Heart left ventricle (tissue), 16 donors: Measurements from ENCODE around the gene SLC25A26. TPM values are rescaled to one million over a fixed set of nuclear protein-coding genes. Genes with fewer than 3 reads are reported as not detected.

ENCODE experiments used
- ATAC-seq, 4 donors: fragments of 200-7000 bp; cut with Tn5 transposase; one replicate each; pipeline ENCODE4 v1.9.1; 2020 to 2022; ENCODE audit warnings: moderate library complexity in 4 of 4, mild to moderate bottlenecking in 3 of 4, moderate number of reproducible peaks in 1 of 4
- DNase-seq, 5 donors: peaks; one replicate each; pipeline ENCODE4 v3.0.0-alpha.2; 2020
- H3K27ac ChIP-seq, 12 donors: fragments of 200-600 bp; sonication (generic) in 4 of 12; one replicate each; pipeline versions ENCODE4 v1.5.0 to v1.8.0; 2016 to 2022; ENCODE audit warnings: mild to moderate bottlenecking in 2 of 12
- H3K27me3 ChIP-seq, 9 donors: fragments of 200-600 bp; sonication (generic) in 2 of 9; one replicate each; pipeline versions ENCODE4 v1.5.1 to v1.8.0; 2016 to 2022; ENCODE audit warnings: mild to moderate bottlenecking in 3 of 9
- H3K36me3 ChIP-seq, 9 donors: fragments of 200-600 bp; sonication (generic) in 2 of 9; one replicate each; pipeline versions ENCODE4 v1.5.0 to v1.8.0; 2018 to 2022; ENCODE audit warnings: mild to moderate bottlenecking in 2 of 9
- H3K4me1 ChIP-seq, 12 donors: fragments of 200-600 bp; sonication (generic) in 4 of 12; one replicate each; pipeline versions ENCODE4 v1.5.0 to v1.8.0; 2016 to 2022; ENCODE audit warnings: mild to moderate bottlenecking in 3 of 12
- H3K4me3 ChIP-seq, 12 donors: fragments of 200-600 bp; sonication (generic) in 4 of 12; one replicate each; pipeline versions ENCODE4 v1.5.0 to v1.8.0; 2017 to 2022; ENCODE audit warnings: mild to moderate bottlenecking in 9 of 12, moderate library complexity in 4 of 12
- H3K9me3 ChIP-seq, 12 donors: fragments of 200-600 bp; sonication (generic) in 4 of 12; one replicate each; pipeline versions ENCODE4 v1.5.0 to v1.8.0; 2016 to 2022; ENCODE audit warnings: mild to moderate bottlenecking in 1 of 12
- POLR2A ChIP-seq, 2 donors: fragments of 450-650 bp; IDR thresholded peaks; one replicate each; pipeline ENCODE4 v1.6.1; 2017; ENCODE audit warnings: antibody characterized with exemption in 2 of 2, mild to moderate bottlenecking in 2 of 2, moderate library complexity in 2 of 2
- WGBS, 4 donors: extraction: QIAGEN DNeasy Blood & Tissue Kit in 2 of 4; methylation state at CpG; one replicate each; pipeline versions ENCODE4 v1.1.5 to v1.1.7; 2013 to 2018; 5-methylcytosine and 5-hydroxymethylcytosine counted together
- intact Hi-C, 10 donors: fragments of 100-400 bp; cut with DNase I; formaldehyde crosslinking; loops; one replicate each; pipeline versions ENCODE4 v1.11.1 to v1.14.2; 2022
- polyA plus RNA-seq, 2 donors: library from polyadenylated mRNA; stranded (reverse); fragments of 200-250 nt; gene quantifications; one replicate each; pipeline ENCODE4 v1.2.3, GENCODE V29; 2013
- total RNA-seq, 9 donors: library from RNA; depleted of rRNA in 2 of 9; stranded (reverse); fragments of >200 nt in 2 of 9; fragmentation: NEBNext Ultra II Directional in 3 of 9; extraction: Animal tissue kit (Norgen Biotek cat#: 25700) in 3 of 9; gene quantifications; one replicate each; pipeline versions ENCODE4 v1.1.0 to v1.2.4, GENCODE V29; 2016 to 2023
- TF ChIP-seq, protein P1 (sequence below), 12 donors: fragments of 200-600 bp; sonication (generic) in 4 of 12; IDR thresholded peaks; one replicate each; pipeline versions ENCODE4 v1.5.0 to v1.8.0; 2018 to 2022; ENCODE audit warnings: antibody characterized with exemption in 12 of 12, mild to moderate bottlenecking in 5 of 12
- donor health status: ischemic (EF 13 %, LVEDD 7.1; RV severe dilation, severe dysfunction).
- donor health status: healthy with polysubstance abuse.
- donor health status: DM: no; HTN: yes; CAD: no.
- donor health status: DM: no; HTN: no; CAD: no.
- donor health status: ischemic (EF 25% LVEDD 6.9; RV normal size, moderate dysfunction).
- donor health status: ischemic (EF 25% LVEDD 5.7; RV mildly dilated, moderate dysfunction).
- donor health status: healthy.
- donor health status: DM: yes; HTN: yes; CAD: no.
- donor health status: ischemic (EF 35%, LVEDD 5.7; RV mildly dilated, moderate dysfunction).
- donor health status: nonischemic (EF 11% LVEDD 7.7; RV severe dilation, severe dysfunction).
- donor health status: DM: yes; HTN: yes; CAD: no.
- donor health status: PGD.
- donor health status: ischemic (EF 29% LVEDD 5.4; RV normal size, mild dysfunction).
- donor health status: nonischemic (EF 23%, LVEDD 6.1; RV moderate dilation, normal function).

Gene SLC25A26
- total and polyA plus RNA-seq, 11 donors = 20.0 to 42.2 (median 25.4) TPM

DNA sequence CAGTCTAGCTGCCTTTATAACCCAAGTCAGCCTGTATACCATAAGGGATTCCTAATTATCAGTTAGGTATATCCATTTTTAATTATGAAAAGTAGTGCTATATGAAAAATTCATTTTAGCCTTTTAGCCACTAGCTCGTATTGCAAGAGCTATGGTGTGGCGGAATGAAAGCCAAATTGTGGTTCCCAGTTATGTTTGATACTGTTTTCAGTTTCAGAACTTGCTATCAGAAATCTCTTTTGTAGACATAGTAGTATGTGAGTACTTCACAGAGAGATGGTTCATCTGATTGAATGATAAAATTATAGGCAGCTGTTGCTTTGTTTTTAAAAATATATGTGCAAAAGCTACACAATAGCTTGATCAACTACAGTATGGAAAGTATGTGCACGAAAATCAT is 134.6 kb downstream of the SLC25A26 start:
- DNase-seq = no peak
- no peaks in the 10 kb centered on the region for H3K9me3 ChIP-seq
- TF ChIP-seq, protein P1, sequence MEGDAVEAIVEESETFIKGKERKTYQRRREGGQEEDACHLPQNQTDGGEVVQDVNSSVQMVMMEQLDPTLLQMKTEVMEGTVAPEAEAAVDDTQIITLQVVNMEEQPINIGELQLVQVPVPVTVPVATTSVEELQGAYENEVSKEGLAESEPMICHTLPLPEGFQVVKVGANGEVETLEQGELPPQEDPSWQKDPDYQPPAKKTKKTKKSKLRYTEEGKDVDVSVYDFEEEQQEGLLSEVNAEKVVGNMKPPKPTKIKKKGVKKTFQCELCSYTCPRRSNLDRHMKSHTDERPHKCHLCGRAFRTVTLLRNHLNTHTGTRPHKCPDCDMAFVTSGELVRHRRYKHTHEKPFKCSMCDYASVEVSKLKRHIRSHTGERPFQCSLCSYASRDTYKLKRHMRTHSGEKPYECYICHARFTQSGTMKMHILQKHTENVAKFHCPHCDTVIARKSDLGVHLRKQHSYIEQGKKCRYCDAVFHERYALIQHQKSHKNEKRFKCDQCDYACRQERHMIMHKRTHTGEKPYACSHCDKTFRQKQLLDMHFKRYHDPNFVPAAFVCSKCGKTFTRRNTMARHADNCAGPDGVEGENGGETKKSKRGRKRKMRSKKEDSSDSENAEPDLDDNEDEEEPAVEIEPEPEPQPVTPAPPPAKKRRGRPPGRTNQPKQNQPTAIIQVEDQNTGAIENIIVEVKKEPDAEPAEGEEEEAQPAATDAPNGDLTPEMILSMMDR (IDR thresholded peaks at IDR 0.05) = no peak
- TF ChIP-seq POLR2A (IDR thresholded peaks at IDR 0.05) = no peak
- no peaks in the 10 kb centered on the region for H3K27me3 ChIP-seq
- ATAC-seq = no peak
- H3K27ac ChIP-seq = no peak overlapping the region
- intact Hi-C loops = no loop called here
- no peak overlapping the region for H3K4me3 ChIP-seq
- no peaks in the 10 kb centered on the region for H3K36me3 ChIP-seq
- 89 to 96% (median 94%) methylated on average over 3 of the region's 3 CpGs for WGBS, 4 donors
- H3K4me1 ChIP-seq = peaks cover 0 to 23% (median 11%) of the 10 kb centered on the region in 12 donors

DNA sequence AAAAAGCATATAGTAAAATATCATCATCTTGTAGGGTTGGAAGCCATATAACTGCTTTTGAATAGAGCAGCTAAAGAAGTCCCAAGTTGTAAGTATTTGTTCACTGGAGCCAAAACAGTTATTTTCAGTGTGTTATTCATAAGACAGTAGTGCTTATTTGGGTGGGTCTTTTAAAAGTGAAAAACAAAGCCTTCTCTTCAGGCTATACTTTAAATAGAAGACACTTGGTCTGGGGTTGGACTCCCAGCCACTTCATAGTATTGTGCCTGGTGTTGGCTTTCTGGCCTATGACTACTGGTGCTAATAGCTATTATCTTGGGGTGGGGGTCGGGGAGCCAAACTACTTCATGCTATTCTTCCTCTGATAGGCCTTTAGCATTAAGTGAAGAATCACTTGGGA is 135.2 kb downstream of the SLC25A26 start:
- ATAC-seq = no peak
- Histone ChIP-seq H3K36me3 (no peaks in the 10 kb centered on the region), H3K4me3 (no peak overlapping the region), H3K4me1 (peaks cover 0 to 23% (median 11%) of the 10 kb centered on the region in 12 donors), H3K27ac (no peak overlapping the region), H3K27me3 (no peaks in the 10 kb centered on the region), H3K9me3 (no peaks in the 10 kb centered on the region)
- intact Hi-C loops = no loop called here
- WGBS, 4 donors = 66 to 87% (median 75%) methylated on average over 1 of the region's 1 CpG
- TF ChIP-seq, protein P1 (IDR thresholded peaks at IDR 0.05) = no peak
- TF ChIP-seq POLR2A (IDR thresholded peaks at IDR 0.05) = no peak
- no peak for DNase-seq

DNA sequence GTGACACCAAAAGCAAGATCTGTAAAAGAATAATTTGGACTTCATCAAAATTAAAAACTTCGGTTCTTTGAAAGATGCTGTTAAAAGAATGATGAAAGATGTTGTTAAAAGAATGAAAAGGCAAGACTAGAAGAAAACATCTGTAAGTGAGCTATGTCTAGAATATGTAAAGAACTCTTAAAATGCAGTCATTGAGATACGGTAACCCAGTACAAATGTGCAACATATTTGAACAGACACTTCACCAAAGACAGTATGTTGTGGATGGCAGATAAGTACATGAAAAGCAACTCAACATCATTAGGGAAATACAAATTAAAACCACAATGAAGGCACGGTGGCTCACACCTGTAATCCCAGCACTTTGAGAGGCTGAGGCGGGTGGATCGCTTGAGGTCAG is 140.6 kb downstream of the SLC25A26 start:
- H3K9me3 ChIP-seq = no peaks in the 10 kb centered on the region
- H3K27ac ChIP-seq = peak overlapping the region in 1 of 12 donors; percentile 68
- TF ChIP-seq, protein P1 (IDR thresholded peaks at IDR 0.05) = no peak
- no peaks in the 10 kb centered on the region for H3K36me3 ChIP-seq
- DNase-seq = no peak
- peaks cover 0 to 50% (median 16%) of the 10 kb centered on the region in 12 donors for H3K4me1 ChIP-seq
- WGBS, 4 donors = 93 to 96% (median 94%) methylated on average over 5 of the region's 5 CpGs
- H3K4me3 ChIP-seq = no peak overlapping the region
- H3K27me3 ChIP-seq = no peaks in the 10 kb centered on the region
- ATAC-seq = no peak
- intact Hi-C loops = no loop called here

DNA sequence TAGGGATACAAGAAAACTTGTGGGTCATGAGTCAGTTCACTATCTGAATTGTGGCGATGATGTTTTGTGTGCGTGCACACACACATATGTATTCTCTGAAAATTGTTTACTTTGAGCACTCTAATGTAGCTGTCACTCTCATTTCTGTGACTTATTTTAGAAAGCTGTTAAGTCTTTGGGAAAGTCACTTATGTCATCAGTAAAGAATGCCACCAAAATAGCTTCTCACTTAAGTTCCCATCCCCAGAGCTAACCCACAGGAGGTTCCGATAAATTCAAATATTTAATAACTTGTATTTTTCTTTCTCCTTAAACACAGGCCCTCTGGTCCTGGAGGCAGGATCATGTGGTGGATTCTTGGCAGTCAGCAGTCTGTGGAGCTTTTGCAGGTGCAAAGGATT is 141.7 kb downstream of the SLC25A26 start:
- peak in 3 of 4 donors; percentile 27 to 72 (median 59) for ATAC-seq
- H3K4me3 ChIP-seq = no peak overlapping the region
- H3K9me3 ChIP-seq = no peaks in the 10 kb centered on the region
- H3K4me1 ChIP-seq = peaks cover 0 to 53% (median 16%) of the 10 kb centered on the region in 12 donors
- DNase-seq = no peak
- peak overlapping the region in 11 of 12 donors; percentile 5 to 69 (median 40) for H3K27ac ChIP-seq
- no peaks in the 10 kb centered on the region for H3K36me3 ChIP-seq
- intact Hi-C loops = no loop called here
- no peaks in the 10 kb centered on the region for H3K27me3 ChIP-seq
- no peak for TF ChIP-seq POLR2A (IDR thresholded peaks at IDR 0.05)
- TF ChIP-seq, protein P1 (IDR thresholded peaks at IDR 0.05) = no peak
- 31 to 45% (median 37%) methylated on average over 3 of the region's 3 CpGs for WGBS, 4 donors
